DMS79 treated with DMSO at 0.1 percent for 48 hours (cell line): Measurements from ENCODE around the gene THAP11.
"Not testable (repeated sequence)": the region's sequence is repeated elsewhere in the genome, so short reads cannot be mapped to it uniquely, and the experiment has no call there.

Source experiments
- DNase-seq: peaks from one replicate; lab custom pipeline; 2025; lab: John Stamatoyannopoulos, UW

THAP11 gene

DNA sequence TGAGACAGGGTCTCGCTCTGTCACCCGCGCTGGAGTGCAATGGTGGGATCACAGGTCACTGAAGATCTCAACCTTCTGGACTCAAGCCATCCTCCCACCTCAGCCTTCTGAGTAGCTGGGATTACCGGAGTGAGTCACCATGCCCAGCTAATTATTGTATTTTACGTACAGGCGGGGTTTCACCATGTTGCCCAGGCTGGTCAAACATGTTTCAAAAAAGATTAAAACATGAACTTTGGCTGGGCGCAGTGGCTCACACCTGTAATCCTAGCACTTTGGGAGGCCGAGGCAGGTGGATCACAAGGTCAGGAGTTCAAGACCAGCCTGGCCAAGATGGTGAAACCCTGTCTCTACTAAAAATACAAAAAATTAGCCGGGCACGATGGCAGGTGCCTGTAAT, 4.9 kb upstream of the THAP11 start:
- DNase-seq = not testable (repeated sequence)

DNA sequence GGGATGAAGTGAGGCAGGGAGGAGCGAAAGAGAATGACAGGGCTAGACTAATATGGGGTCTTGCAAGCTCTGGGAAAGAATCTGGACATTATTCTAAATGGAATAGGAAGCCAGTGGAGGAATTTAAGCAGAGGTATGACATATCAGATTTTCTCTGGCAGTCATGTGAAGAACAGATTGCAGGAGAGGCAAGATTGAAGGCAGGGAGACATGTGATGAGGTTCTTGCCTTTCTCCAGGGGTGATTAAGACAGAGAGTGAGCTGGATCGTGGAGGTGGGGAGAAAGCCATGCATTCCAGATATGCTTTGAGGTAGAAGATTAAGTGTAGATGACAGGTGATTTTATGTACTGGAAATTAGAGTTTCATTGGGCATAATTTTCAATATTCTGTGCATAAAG, 4.3 kb upstream of the THAP11 start:
- no peak for DNase-seq

DNA sequence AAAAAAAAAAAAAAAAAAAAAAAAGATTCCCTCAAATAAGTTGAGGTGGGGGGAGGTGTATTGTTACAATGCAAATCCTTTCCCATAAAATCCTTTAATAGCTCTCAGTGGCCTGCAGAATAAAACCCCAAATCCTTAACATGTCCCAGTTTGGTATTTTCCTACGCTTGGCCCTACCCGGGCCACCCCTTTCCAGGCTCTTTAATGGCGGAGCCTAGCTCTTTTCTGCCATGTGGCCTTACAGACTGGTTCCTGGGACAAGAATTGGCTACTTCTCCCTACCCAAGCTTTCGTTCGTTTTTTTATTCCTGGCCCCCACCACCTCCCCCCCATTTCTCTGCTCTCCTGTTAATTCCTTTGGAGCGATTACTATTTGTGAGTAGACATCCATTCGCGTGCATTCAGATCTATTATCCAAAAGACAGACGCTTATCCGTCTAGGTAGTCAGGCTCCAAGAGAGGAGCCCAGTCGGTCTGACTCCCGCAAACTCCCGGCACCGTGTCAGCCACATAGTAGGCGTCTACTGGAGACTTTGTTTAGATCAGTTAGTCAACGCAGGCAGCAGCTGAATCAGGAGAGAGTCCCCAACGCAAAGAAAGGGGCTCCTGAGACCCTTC, 813 bp upstream of the THAP11 start:
- no peak for DNase-seq

- DNase-seq = peak; percentile 20
Observed at GRCh38 chr16:67842509-67843342, 606 bp downstream of the THAP11 start.

GRCh38 chr16:67843343-67843765, 1.2 kb downstream of the THAP11 start:
- DNase-seq = peak; percentile 17

GRCh38 chr16:67844497-67844896, 2.4 kb downstream of the THAP11 start:
- no peak for DNase-seq

GRCh38 chr16:67845291-67846062, 3.4 kb downstream of the THAP11 start:
- DNase-seq = no peak

GRCh38 chr16:67846063-67846319, 3.9 kb downstream of the THAP11 start:
- no peak for DNase-seq

DNA sequence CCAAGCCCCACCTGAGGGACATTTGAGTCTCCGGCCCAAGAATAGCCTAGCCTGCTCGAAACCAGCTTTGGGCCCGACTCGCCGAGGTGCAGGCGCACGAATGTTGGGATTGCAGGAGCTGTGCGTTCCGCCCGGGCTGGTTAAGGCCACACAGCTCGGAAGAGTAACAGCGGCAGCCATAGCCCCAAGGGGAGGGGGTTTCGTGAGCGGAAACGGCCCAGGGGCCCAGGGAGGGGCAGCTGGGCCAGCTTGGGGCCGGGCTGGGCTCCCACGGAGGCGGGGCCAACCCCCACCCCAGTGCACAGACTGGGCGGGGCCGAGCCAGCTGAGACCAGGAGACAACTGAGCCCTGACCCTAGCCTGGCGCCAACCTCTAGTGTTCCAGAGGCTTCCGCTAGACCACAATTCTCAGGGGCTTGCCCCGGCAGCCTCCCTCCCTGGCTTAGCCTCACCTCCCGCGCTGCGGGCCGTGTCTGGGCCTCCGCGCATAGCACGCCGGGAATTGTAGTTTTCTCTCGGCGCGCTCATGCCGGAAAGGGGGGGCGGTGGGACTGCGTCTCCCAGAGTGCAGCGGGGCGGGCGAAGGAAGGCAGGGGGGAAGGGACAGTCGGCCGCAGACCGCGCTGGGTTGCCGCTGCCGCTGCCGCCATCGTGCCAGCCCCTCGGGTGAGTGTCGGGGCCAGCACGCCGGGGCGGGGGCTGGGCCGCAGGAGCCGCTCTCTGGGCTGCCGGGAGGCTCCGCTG, 4.4 kb downstream of the THAP11 start, which contains the start of gene NUTF2:
Gene NUTF2 (plus strand): TSS at position 614 of the 744 bp plus-strand sequence. CDS start 18,198 bp downstream, outside the sequence.
- peak; percentile 75 for DNase-seq

DNA sequence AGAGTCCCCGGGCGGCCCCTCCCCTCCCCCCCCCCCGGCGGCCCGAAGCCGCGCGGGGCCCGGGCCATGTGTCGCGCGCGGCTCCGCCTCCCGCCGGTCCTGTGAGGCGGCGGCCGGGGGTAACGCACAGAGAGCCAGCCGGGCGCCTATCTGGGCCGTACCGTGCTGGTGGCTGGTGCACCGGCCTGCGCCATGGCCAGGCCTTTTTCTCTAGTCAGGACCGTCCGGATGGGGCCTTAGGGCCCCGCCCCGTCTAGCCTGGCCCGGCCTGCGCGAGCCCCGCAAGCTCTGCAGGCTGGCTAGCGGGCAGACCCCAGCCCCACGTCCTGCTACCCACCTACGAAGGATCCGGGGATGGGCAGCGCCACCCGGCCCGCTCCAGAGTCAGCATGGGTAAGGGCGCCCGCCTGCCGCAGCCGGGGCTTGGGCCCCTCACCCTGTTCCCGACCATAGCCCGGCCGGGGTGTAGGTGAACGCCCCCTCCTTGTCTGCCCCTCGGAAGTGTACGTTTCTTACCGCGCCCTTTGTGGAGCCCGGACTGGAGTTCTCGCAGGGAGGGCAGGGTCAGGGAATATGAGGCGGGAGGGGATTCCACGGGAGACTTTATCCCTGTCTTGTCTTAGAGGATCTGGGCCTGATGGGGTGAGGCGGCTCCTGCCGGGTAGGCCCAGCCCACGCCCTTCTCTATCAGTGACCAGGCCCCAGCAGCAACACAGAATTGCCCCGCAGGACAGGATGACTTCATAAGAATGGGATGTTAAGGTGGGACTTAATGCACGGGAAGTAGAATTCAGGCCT, 5.1 kb downstream of the THAP11 start, which contains the start of gene CENPT:
Gene CENPT (minus strand): TSS at position 630 of the 798 bp plus-strand sequence. CDS start 13,834 bp downstream, outside the sequence.
- DNase-seq = no peak

- DNase-seq = no peak
Observed at GRCh38 chr16:67848118-67848517, 6.0 kb downstream of the THAP11 start.

DNA sequence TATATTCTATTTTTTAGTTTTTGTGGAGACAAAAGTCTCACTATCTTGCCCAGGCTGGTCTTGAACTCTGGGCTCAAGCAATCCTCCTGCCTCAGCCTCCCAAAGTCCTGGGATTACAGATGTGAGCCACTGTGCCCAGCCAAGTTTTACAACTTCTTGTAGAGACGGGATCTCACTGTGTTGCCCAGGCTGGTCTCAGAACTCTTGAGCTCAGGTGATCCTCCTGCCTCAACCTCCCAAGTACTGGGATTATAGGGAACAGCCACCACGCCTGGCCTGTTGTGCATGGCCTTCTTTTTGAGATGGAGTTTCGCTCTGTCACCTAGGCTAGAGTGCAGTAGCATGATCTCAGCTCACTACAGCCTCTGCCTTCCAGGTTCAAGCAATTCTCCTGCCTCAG, 11.6 kb downstream of the THAP11 start:
- DNase-seq = no peak

DNA sequence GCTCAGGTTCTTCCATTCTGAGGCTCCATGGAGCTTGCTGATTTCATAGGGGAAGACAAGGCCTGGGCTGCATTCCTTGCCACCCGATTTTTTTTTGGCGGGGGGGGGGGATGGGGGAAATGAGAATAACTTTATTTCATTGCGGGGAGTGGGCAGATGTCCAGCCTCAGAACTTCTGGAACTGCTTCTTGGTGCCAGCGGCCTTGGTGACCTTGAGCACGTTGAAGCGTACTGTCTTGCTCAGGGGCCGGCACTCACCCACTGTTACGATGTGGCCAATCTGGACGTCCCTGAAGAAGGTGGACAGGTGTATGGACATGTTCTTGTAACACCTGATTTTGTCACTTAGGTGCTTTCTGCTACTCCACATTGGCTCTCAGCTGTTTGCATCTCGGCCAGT, 13.7 kb downstream of the THAP11 start:
- no peak for DNase-seq

GRCh38 chr16:67856927-67857546, 14.9 kb downstream of the THAP11 start:
- DNase-seq = no peak

GRCh38 chr16:67857547-67858233, 15.6 kb downstream of the THAP11 start:
- DNase-seq = peak; percentile 13

- DNase-seq = no peak
Observed at GRCh38 chr16:67858500-67858899, 16.4 kb downstream of the THAP11 start.

GRCh38 chr16:67860589-67861398, 18.7 kb downstream of the THAP11 start:
- no peak for DNase-seq

DNA sequence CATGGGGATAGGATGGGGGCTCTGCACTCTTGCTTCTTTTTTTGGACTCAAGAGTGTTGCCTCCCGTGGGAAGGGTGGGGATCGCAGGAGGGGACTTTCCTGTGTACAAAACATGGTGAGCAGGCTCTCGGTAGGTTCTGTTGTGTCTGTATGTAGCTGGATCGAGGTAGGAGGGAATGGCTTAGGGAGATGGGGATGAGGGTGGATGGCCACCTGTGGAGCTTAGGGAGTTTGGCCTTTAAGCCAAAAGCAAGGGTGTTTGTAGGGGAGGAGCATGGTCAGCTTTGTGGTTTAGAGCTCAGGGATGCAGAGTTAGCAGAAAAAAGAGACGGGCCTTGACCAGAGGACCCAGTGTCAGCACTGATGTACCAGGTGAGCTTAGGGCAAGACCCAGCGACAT, 19.8 kb downstream of the THAP11 start:
- DNase-seq = no peak
